Measurements from ENCODE around the gene MAGEA3. TPM values are rescaled to one million over a fixed set of nuclear protein-coding genes. Genes with fewer than 3 reads are reported as not detected.

Gene MAGEA3
- total RNA-seq: not detected in 2 replicates

GRCh38 chrX:152697952-152698931 is at the start of gene MAGEA3:
TSS of gene MAGEA3 (plus strand) at chrX:152698794. CDS start at chrX:152700833, 2,039 bp downstream.

GRCh38 chrX:152709173-152709572 is 10.6 kb downstream of the MAGEA3 start, which contains the start of gene CSAG2:
TSS of gene CSAG2 (minus strand) at chrX:152709273. CDS start at chrX:152709112, 161 bp downstream.

GRCh38 chrX:152713815-152714787 is 15.5 kb downstream of the MAGEA3 start, which contains the start of gene MAGEA2B:
TSS of gene MAGEA2B (plus strand) at chrX:152714628. CDS start at chrX:152717107, 2,479 bp downstream.

GRCh38 chrX:152733261-152733975 is 34.8 kb downstream of the MAGEA3 start, which contains the start of the genes CSAG1 and MAGEA12:
TSS of gene CSAG1 (minus strand) at chrX:152733721. CDS start at chrX:152732460, 1,261 bp downstream.
TSS of gene MAGEA12 (plus strand) at chrX:152733757. CDS start at chrX:152736162, 2,405 bp downstream.

Other genes starting within 250 kb of the MAGEA3 start
- gene GABRA3, start 247.5 kb upstream of the MAGEA3 start, total RNA-seq: under 0.01 TPM in 1 of 2 replicates, not detected in the other
- gene GABRQ, start 60.9 kb upstream of the MAGEA3 start, total RNA-seq: under 0.01 and 0.15 TPM in 2 replicates
- not detected in 2 replicates for gene CSAG2, start 10.5 kb downstream of the MAGEA3 start, total RNA-seq
- gene MAGEA2B, start 15.8 kb downstream of the MAGEA3 start, total RNA-seq: not detected in 2 replicates
- not detected in 2 replicates for gene CSAG1, start 34.9 kb downstream of the MAGEA3 start, total RNA-seq
- gene MAGEA12, start 35.0 kb downstream of the MAGEA3 start, total RNA-seq: not detected in 2 replicates
- not detected in 2 replicates for gene MAGEA2, start 55.0 kb downstream of the MAGEA3 start, total RNA-seq
- gene CSAG3, start 60.4 kb downstream of the MAGEA3 start, total RNA-seq: not detected in 2 replicates
- not detected in 2 replicates for gene MAGEA6, start 70.9 kb downstream of the MAGEA3 start, total RNA-seq
- 36.7 and 39.3 TPM in 2 replicates for gene CETN2, start 132.0 kb downstream of the MAGEA3 start, total RNA-seq
- gene NSDHL, start 132.3 kb downstream of the MAGEA3 start, total RNA-seq: 55.8 and 60.1 TPM in 2 replicates
- gene ZNF185, start 199.3 kb downstream of the MAGEA3 start, total RNA-seq: 6.2 and 6.6 TPM in 2 replicates